Suppressor macrophage treated with lipopolysaccharide for 1 hour (primary cell): ENCODE data around the gene CPED1.
"Not testable (repeated sequence)": the region's sequence is repeated elsewhere in the genome, so short reads cannot be mapped to it uniquely, and the experiment has no call there.

ENCODE experiments used
- DNase-seq, 3 donors: peaks; one replicate each; pipeline ENCODE4 v3.0.0-alpha.2; 2020 to 2022

Gene CPED1

GRCh38 chr7:120981888-120982615, 6.5 kb upstream of the CPED1 start:
- no peak for DNase-seq

GRCh38 chr7:120983592-120983991, 4.9 kb upstream of the CPED1 start:
- not testable (repeated sequence) for DNase-seq

DNA sequence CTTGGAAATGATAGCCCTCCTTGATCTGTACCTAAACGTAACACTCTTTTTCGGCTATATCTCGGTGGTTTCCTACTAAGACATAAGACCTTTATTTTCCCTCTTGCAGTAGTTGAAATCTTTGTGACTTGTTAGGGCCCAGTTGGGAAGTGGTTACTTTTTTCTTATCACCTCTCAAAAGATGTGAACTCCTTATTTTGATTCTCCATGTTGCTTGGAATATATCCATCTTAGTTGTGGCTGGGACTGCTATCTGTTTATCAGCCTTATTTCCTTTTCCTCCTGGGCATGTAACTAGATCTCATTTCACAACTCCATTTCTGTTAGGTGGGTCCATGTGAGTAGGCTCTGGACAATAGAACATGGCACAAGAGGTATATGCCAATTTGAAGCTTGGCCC, 4.1 kb upstream of the CPED1 start:
- DNase-seq = no peak

GRCh38 chr7:120985130-120985758, 3.3 kb upstream of the CPED1 start:
- no peak for DNase-seq

DNA sequence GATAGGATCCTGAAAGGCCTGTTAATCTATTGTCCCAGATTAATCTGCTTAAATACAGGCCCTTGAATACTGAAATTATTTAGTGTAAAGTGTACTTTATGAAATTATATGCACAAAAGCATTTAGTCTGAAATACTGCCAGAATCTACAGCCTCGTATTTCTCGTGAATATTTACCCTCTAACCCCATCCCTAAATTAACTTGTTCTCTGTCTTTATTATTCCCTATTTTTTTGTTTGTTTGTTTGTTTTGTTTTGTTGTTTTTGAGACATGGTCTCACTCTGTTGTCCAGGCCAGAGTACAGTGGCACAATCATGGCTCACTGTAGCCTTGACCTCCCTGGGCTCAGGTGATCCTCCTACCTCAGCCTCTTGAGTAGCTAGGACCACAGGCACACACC, 2.7 kb upstream of the CPED1 start:
- no peak for DNase-seq

GRCh38 chr7:120986650-120987049, 1.9 kb upstream of the CPED1 start:
- no peak for DNase-seq

GRCh38 chr7:120987280-120987679, 1.2 kb upstream of the CPED1 start:
- DNase-seq = no peak

GRCh38 chr7:120987683-120988590, 574 bp upstream of the CPED1 start:
- peak; percentile 94 to 97 (median 96) for DNase-seq

GRCh38 chr7:120989257-120990220, 1.0 kb downstream of the CPED1 start:
- DNase-seq = no peak

DNA sequence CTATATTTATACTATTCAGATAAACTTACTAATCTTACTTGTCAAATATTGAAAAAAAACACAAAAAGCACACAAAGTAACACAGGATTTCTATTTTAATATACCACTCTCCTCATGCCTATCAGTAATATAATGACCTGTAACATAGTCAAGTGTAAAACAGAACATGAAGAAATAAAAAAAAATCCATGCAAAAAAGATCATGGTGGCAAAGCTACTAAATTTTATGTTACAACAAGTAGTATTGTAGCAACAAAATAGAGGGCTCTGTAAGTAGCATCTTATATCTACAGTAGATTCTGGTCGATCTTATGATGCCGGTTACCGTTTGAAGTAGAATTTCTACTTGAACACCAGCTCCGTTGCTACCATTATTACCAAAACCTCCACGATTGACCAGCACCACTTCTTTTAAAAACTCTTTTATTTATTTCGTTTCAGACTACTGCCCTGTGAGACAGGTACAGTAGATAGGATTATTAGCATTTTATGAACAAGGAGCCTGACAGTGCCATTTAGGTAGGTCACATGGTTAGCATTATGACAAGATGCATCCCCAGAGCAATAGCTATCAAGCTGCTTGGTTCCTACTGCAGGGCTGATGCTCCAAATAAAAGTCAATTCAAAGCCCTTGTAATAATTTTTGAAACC, 2.1 kb downstream of the CPED1 start:
- no peak for DNase-seq

- peak in 1 of 3 donors; percentile 42 for DNase-seq
These were observed 2.6 kb downstream of the CPED1 start for GRCh38 chr7:120991161-120991560.

DNA sequence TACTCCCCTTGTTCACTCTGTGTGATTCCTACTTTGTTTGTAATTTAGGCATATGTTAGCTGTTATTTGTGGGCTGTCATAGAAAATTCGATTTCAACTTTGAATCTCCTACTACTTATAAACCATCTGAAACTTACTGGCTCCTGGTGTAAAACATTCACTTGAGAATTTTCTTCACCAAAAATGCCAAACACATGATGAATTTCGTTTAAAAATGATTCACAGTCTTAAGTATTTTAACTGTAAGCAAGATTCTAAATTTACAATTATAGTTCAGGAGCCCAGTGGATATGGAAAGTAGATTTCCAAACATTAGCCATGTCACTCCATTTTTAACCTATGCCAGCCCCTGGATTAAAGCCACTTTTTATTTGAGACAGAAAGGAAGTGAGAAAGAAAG, 3.1 kb downstream of the CPED1 start:
- no peak for DNase-seq

DNA sequence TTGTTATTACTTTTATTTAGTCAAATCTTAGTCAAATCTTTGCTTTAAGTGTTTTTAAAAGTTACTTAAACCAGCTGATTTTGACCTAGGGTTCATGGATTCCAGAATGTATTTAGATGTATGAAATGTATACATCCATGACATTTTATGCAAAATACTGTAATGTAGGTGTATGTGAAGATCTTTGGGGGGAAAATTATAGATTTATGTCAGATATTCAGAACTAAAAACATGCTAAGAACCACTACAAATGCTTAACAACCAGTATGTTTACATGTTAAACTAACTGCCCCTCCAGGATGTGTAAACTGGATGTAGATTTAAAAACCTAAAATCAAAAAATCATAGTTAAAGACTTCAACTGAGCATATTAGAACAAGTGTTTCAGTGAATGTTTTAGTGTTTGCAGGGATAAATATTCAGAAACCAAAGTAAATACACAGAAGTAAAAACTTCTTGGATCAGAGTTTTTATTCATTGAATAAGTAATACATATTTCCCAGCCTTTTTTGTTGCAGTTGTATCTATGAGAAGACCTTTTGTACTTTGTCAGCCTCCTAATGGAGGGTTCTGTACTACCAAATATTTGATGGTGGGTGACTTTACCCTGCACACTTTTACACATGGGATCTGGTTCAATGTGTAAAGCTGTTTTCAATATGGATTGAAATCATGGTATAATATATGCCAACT, 3.9 kb downstream of the CPED1 start:
- no peak for DNase-seq

GRCh38 chr7:120992965-120993494, 4.5 kb downstream of the CPED1 start:
- DNase-seq = no peak

DNA sequence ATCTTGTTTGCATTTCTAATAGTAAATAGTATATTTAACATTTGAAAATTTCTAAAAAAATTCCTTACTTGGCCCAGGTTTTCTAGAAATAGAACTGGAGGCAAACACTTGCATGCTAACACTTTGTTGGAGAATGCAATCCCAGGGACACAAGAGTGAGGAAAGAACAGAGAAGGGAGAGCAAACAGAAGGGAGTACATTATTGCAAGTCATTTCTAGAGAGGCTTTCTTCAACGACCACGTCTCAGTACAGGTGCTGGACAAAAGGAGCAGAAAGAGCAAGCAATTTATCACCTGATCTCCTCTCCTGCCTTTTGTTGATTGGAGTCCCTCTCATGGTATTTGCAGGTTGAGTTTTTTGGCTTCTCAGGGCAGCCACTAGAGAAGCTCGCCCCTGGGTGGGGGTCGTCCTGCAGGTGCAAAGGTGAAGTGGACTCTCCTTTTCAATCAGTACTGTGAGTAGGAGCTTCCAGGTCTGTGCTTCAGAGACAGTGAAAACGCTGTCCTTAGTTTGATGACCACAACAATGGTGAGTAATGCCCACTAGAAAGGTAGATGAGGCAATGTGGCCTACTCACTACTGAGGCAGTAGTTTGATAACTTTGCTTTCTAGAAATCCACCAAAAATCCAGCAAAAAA, 5.2 kb downstream of the CPED1 start:
- peak in 2 of 3 donors; percentile 28 to 55 for DNase-seq

DNA sequence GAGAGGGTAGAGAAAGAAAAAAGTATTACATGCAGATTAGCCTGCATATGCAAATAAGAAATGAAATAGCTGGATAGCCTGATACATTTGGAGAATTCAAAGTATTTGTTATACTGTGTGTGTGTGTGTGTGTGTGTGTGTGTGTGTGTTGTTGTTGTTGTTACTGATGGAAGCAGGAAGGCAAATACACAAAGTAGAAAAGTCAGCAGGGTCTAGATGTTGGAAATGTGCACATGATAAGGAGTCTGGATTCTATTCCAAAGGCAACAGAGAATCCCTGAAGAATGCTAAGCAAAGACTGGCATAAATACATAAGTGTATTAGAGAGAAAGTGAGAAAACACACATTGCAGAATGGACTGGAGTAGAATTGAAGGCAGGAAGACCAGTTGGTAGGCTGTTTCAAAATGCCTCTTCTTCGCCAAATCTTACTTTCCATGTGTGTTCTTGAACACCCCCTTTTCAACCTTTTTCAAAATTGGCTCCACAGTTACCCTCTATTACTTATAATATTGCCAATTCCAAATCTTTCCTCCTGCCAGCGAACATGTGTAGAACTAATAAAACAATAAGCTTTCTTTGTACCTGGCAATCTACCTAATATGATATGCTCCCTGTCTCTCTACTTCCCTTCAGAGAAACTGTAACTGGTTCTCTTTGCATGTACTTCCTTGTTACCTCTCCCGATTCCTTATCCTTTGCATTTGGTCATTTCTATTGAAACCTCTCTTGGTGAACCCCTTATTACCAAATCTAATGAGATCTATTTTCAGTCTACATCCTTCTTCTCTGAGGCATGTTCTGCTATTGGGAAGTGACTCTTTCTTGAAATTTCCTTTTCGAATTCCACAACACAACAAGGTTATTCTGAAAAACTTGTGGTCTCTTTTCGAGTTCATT, 6.2 kb downstream of the CPED1 start:
- peak in 2 of 3 donors; percentile 55 to 62 for DNase-seq

- DNase-seq = no peak
These were observed 7.1 kb downstream of the CPED1 start for GRCh38 chr7:120995654-120996053.

DNA sequence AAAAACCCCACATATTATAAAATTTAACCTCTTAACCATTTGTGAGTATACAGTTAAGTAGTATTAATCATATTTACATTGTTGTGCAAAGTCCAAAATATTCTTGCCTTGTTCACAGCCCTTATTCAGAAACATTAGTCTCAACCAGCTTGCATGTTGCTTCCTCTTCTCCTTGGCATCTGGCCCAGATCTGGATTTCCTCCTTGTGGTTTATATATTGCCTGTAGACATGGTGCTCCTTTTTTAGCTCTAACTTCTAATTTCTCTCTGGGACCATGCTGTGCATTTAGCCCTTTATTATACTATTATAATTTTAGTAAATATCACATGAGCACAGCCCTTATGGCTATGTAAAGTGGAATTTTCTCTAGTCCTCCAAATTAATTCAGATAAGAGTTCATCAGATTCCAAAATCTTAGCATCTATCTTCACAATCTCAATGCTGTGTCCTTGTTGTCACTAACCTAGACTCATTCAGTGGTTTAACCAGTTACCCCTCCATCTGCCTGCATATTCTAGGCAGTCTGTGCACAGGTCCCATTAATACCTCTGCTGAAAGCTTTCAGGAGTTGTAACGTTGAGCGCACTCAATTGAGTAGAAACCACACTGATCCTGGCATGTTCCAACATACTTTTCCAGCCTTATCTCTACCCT, 7.9 kb downstream of the CPED1 start:
- DNase-seq = peak; percentile 88 to 95 (median 94)

- DNase-seq = no peak
These were observed 8.5 kb downstream of the CPED1 start for GRCh38 chr7:120996988-120997345.
